Spleen (tissue), 7 donors: ENCODE data around the gene EIF4E.

Source experiments
- POLR2A ChIP-seq, 3 donors: fragments of 450-650 bp; IDR thresholded peaks; one replicate each; pipeline ENCODE4 v1.5.1; 2017; ENCODE audit warnings: antibody characterized with exemption in 3 of 3, mild to moderate bottlenecking in 1 of 3
- TF ChIP-seq, protein P1 (sequence below), 11 experiments: fragments of 200-600 bp in 7 of 11; fragments of 450-650 bp in 4 of 11; sonication (generic) in 4 of 11; IDR thresholded peaks in 8 of 11; conservative IDR thresholded peaks in 3 of 11; 1 replicate in 7 of 11; 2 replicates in 4 of 11; pipeline versions ENCODE4 v1.4.0 to v1.8.0; 2016 to 2021; ENCODE audit warnings: antibody characterized with exemption in 11 of 11, inconsistent platforms in 4 of 11, mild to moderate bottlenecking in 1 of 11
- donor health status: DM: no; HTN: no; CAD: no; lungs with moderate emphysema.
- donor health status: DM: no; HTN: no; CAD: no.
- donor health status: DM: no; HTN: no; CAD: no.

DNA sequence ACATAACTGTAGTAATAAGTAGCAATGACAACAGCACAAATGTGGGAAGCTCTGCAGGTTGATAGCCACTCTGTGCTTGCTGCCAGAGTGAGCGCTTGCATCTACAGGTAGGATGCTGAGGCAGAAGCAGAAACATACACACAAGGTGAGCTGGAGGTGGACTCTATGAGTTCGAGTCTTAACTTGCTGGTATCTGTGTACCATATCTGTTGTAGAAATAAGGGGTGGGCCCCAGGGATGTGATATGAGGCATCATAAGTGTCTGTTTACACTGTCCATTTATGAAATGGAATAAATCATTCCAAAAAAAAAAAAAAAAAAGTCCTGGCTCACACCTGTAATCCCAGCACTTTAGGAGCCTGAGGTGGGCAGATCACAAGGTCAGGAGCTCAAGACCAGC is 32.8 kb upstream of the EIF4E start:
- no peak for TF ChIP-seq POLR2A (IDR thresholded peaks at IDR 0.05)
- TF ChIP-seq, protein P1, sequence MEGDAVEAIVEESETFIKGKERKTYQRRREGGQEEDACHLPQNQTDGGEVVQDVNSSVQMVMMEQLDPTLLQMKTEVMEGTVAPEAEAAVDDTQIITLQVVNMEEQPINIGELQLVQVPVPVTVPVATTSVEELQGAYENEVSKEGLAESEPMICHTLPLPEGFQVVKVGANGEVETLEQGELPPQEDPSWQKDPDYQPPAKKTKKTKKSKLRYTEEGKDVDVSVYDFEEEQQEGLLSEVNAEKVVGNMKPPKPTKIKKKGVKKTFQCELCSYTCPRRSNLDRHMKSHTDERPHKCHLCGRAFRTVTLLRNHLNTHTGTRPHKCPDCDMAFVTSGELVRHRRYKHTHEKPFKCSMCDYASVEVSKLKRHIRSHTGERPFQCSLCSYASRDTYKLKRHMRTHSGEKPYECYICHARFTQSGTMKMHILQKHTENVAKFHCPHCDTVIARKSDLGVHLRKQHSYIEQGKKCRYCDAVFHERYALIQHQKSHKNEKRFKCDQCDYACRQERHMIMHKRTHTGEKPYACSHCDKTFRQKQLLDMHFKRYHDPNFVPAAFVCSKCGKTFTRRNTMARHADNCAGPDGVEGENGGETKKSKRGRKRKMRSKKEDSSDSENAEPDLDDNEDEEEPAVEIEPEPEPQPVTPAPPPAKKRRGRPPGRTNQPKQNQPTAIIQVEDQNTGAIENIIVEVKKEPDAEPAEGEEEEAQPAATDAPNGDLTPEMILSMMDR (IDR thresholded peaks at IDR 0.05 in 8 of 11, conservative IDR thresholded peaks at IDR 0.05 in 3 of 11): no peak
